DMS53 treated with DMSO at 0.1 percent for 48 hours (cell line): ENCODE measurements around the gene PCNX4.

ENCODE experiments used
- DNase-seq: peaks from one replicate; lab custom pipeline; 2025; ENCODE audit not compliant: unreplicated experiment; lab: John Stamatoyannopoulos, UW

The PCNX4 gene

GRCh38 chr14:60204843-60205774, 113.4 kb downstream of the PCNX4 start:
- no peak for DNase-seq

- no peak for DNase-seq
Measured at GRCh38 chr14:60206249-60206670, 114.5 kb downstream of the PCNX4 start.

GRCh38 chr14:60206837-60207533, 115.3 kb downstream of the PCNX4 start:
- no peak for DNase-seq

- no peak for DNase-seq
Measured at GRCh38 chr14:60210703-60211102, 119.0 kb downstream of the PCNX4 start.

- DNase-seq: no peak
Measured at GRCh38 chr14:60211153-60211552, 119.4 kb downstream of the PCNX4 start.

GRCh38 chr14:60212503-60213371, 121.0 kb downstream of the PCNX4 start:
- no peak for DNase-seq

GRCh38 chr14:60214003-60214402, 122.3 kb downstream of the PCNX4 start:
- no peak for DNase-seq

GRCh38 chr14:60214415-60215126, 122.8 kb downstream of the PCNX4 start:
- DNase-seq: no peak

GRCh38 chr14:60215127-60215444, 123.4 kb downstream of the PCNX4 start:
- no peak for DNase-seq

GRCh38 chr14:60215520-60216420, 124.0 kb downstream of the PCNX4 start:
- no peak for DNase-seq

- DNase-seq: no peak
Measured at GRCh38 chr14:60217713-60218112, 126.0 kb downstream of the PCNX4 start.
